Measurements from ENCODE around the gene ATP10A. TPM values are rescaled to one million over a fixed set of nuclear protein-coding genes. Genes with fewer than 3 reads are reported as not detected.

Gene ATP10A
- total RNA-seq, 2 experiments from 2014 or later, result 0.06 TPM; not detected in 1

- TF ChIP-seq EZH2phosphoT487 (IDR thresholded peaks at IDR 0.05; ENCODE audit: borderline replicate concordance, low read depth, low read length) (no peak), CTCF (conservative IDR thresholded peaks at IDR 0.05; ENCODE audit: low read length) (no peak)
- ChIA-PET POLR2A (no interaction called here), CTCF (ENCODE audit: unreplicated experiment) (no interaction called here)
- Histone ChIP-seq H3K9me3 (ENCODE audit: low read length) (no peaks in the 10 kb centered on the region), H3K9me2 (ENCODE audit: insufficient read depth, low read length) (no peaks in the 10 kb centered on the region), H3K79me2 (ENCODE audit: insufficient read depth, low read depth, low read length) (no peaks in the 10 kb centered on the region), H3K4me3 (ENCODE audit: low read depth, low read length, poor library complexity, severe bottlenecking) (no peak overlapping the region), H3K36me3 (ENCODE audit: insufficient read depth, low read length) (no peaks in the 10 kb centered on the region), H3K4me2 (ENCODE audit: low read length) (no peak overlapping the region), H4K20me1 (ENCODE audit: insufficient read depth, low read length) (no peaks in the 10 kb centered on the region), H3K4me1 (ENCODE audit: insufficient read depth, low read length, poor library complexity, severe bottlenecking) (no peaks in the 10 kb centered on the region), H3K27ac (ENCODE audit: low read depth, low read length, poor library complexity, severe bottlenecking) (no peak overlapping the region), H2AFZ (ENCODE audit: low read length) (no peak overlapping the region)
- intact Hi-C loops (cut with micrococcal nuclease; ENCODE audit: unreplicated experiment), result no loop called here
- BruUV-seq (replicated peaks), result no TSS peak
- no peak for DNase-seq (ENCODE audit: low spot score)
Measured at GRCh38 chr15:25712192-25712960, 150.8 kb downstream of the ATP10A start.

- no peaks in the 10 kb centered on the region for H3K4me1 ChIP-seq (ENCODE audit: insufficient read depth, low read length, poor library complexity, severe bottlenecking)
- POLR2A ChIA-PET, result no interaction called here
- H2AFZ ChIP-seq (ENCODE audit: low read length), result no peak overlapping the region
- H3K4me2 ChIP-seq (ENCODE audit: low read length), result no peak overlapping the region
- TF ChIP-seq CTCF (conservative IDR thresholded peaks at IDR 0.05; ENCODE audit: low read length) (no peak), EZH2phosphoT487 (IDR thresholded peaks at IDR 0.05; ENCODE audit: borderline replicate concordance, low read depth, low read length) (no peak)
- no TSS peak for BruUV-seq (replicated peaks)
- intact Hi-C loops (cut with micrococcal nuclease; ENCODE audit: unreplicated experiment), result no loop called here
- no peaks in the 10 kb centered on the region for H3K36me3 ChIP-seq (ENCODE audit: insufficient read depth, low read length)
- no peak overlapping the region for H3K4me3 ChIP-seq (ENCODE audit: low read depth, low read length, poor library complexity, severe bottlenecking)
- H4K20me1 ChIP-seq (ENCODE audit: insufficient read depth, low read length), result no peaks in the 10 kb centered on the region
- H3K79me2 ChIP-seq (ENCODE audit: insufficient read depth, low read depth, low read length), result no peaks in the 10 kb centered on the region
- CTCF ChIA-PET (ENCODE audit: unreplicated experiment), result no interaction called here
- no peaks in the 10 kb centered on the region for H3K9me3 ChIP-seq (ENCODE audit: low read length)
- no peak overlapping the region for H3K27ac ChIP-seq (ENCODE audit: low read depth, low read length, poor library complexity, severe bottlenecking)
- DNase-seq (ENCODE audit: low spot score), result no peak
- H3K9me2 ChIP-seq (ENCODE audit: insufficient read depth, low read length), result no peaks in the 10 kb centered on the region
Measured at GRCh38 chr15:25711691-25712090, 151.4 kb downstream of the ATP10A start.

- no peaks in the 10 kb centered on the region for H4K20me1 ChIP-seq (ENCODE audit: insufficient read depth, low read length)
- BruUV-seq (replicated peaks), result no TSS peak
- CTCF ChIA-PET (ENCODE audit: unreplicated experiment), result no interaction called here
Measured at GRCh38 chr15:25711164-25711563, 152.0 kb downstream of the ATP10A start.

More at GRCh38 chr15:25711164-25711563, 152.0 kb downstream of the ATP10A start:
- Histone ChIP-seq H3K9me3 (ENCODE audit: low read length) (no peaks in the 10 kb centered on the region), H3K27ac (ENCODE audit: low read depth, low read length, poor library complexity, severe bottlenecking) (no peak overlapping the region), H3K4me2 (ENCODE audit: low read length) (no peak overlapping the region), H3K79me2 (ENCODE audit: insufficient read depth, low read depth, low read length) (no peaks in the 10 kb centered on the region), H2AFZ (ENCODE audit: low read length) (no peak overlapping the region), H3K9me2 (ENCODE audit: insufficient read depth, low read length) (no peaks in the 10 kb centered on the region), H3K36me3 (ENCODE audit: insufficient read depth, low read length) (no peaks in the 10 kb centered on the region), H3K4me1 (ENCODE audit: insufficient read depth, low read length, poor library complexity, severe bottlenecking) (no peaks in the 10 kb centered on the region), H3K4me3 (ENCODE audit: low read depth, low read length, poor library complexity, severe bottlenecking) (no peak overlapping the region)
- intact Hi-C loops (cut with micrococcal nuclease; ENCODE audit: unreplicated experiment), result no loop called here
- DNase-seq (ENCODE audit: low spot score), result no peak
- POLR2A ChIA-PET, result no interaction called here
- TF ChIP-seq CTCF (conservative IDR thresholded peaks at IDR 0.05; ENCODE audit: low read length) (no peak), EZH2phosphoT487 (IDR thresholded peaks at IDR 0.05; ENCODE audit: borderline replicate concordance, low read depth, low read length) (no peak)
